HG02759 (cell line): ENCODE measurements around the gene STING1.
A peak's percentile ranks its signal among the peaks of the same experiment; 100 is the strongest.
"Not testable (repeated sequence)": the region's sequence is repeated elsewhere in the genome, so short reads cannot be mapped to it uniquely, and the experiment has no call there.

Experiments
- ATAC-seq: cut with Tn5 transposase; IDR thresholded peaks from one replicate; pipeline ENCODE4 v1.9.1; 2021; ENCODE audit warnings: mild to moderate bottlenecking, moderate library complexity; ENCODE audit not compliant: unreplicated experiment

The STING1 gene

GRCh38 chr5:139440416-139440815 lies 42.1 kb downstream of the STING1 start:
- ATAC-seq = not testable (repeated sequence)

- peak; percentile 89 for ATAC-seq
Measured at GRCh38 chr5:139439013-139439903, 43.3 kb downstream of the STING1 start, which contains the start of gene DNAJC18. TSS of gene DNAJC18 (minus strand) at chr5:139439525. CDS start at chr5:139439445, 80 bp downstream.

GRCh38 chr5:139438707-139439012 lies 43.9 kb downstream of the STING1 start:
- no peak for ATAC-seq

GRCh38 chr5:139435676-139436075 lies 46.9 kb downstream of the STING1 start:
- no peak for ATAC-seq

- ATAC-seq = no peak
Measured at GRCh38 chr5:139431706-139432105, 50.9 kb downstream of the STING1 start.

GRCh38 chr5:139430015-139430414 lies 52.5 kb downstream of the STING1 start:
- no peak for ATAC-seq

GRCh38 chr5:139426203-139426885 lies 56.2 kb downstream of the STING1 start:
- no peak for ATAC-seq
